Neural progenitor cell (in vitro differentiated cells): ENCODE results near the gene ZNF559.

Experiments used
- EZH2phosphoT487 ChIP-seq: fragments of 200-600 bp; sonication (generic); IDR thresholded peaks from 2 replicates; pipeline ENCODE4 v1.6.1; 2017; ENCODE audit warnings: antibody characterized with exemption
- TF ChIP-seq, protein P1 (sequence below): fragments of 200-600 bp; sonication (generic); IDR thresholded peaks from 2 replicates; pipeline ENCODE4 v1.5.1; 2017; ENCODE audit warnings: antibody characterized with exemption, mild to moderate bottlenecking

DNA sequence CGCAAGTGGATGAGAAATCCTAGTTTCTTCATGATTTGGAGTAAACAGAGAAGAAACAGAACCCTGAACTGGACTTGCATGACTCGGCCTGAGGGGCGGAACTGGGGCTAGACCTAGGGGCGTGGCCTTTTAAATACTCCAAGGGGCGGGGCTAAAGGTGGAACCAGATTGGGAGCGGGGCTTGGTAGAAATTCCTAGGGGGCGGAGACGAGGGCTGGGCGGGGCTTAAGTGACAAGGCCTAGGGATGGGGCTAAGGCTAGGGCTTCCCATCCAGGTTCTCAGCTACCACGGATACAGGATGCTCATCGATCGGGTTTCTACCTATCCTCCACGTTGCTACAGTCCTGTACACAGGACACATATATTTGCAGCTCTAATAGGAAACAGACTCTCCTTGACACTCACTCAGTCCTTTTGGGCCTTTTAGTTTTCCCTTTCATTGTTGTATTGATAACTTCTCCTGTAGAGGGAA, 14.0 kb upstream of the ZNF559 start:
- TF ChIP-seq, protein P1, sequence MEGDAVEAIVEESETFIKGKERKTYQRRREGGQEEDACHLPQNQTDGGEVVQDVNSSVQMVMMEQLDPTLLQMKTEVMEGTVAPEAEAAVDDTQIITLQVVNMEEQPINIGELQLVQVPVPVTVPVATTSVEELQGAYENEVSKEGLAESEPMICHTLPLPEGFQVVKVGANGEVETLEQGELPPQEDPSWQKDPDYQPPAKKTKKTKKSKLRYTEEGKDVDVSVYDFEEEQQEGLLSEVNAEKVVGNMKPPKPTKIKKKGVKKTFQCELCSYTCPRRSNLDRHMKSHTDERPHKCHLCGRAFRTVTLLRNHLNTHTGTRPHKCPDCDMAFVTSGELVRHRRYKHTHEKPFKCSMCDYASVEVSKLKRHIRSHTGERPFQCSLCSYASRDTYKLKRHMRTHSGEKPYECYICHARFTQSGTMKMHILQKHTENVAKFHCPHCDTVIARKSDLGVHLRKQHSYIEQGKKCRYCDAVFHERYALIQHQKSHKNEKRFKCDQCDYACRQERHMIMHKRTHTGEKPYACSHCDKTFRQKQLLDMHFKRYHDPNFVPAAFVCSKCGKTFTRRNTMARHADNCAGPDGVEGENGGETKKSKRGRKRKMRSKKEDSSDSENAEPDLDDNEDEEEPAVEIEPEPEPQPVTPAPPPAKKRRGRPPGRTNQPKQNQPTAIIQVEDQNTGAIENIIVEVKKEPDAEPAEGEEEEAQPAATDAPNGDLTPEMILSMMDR = no peak
- TF ChIP-seq EZH2phosphoT487 = no peak
